GM21717 (cell line): ENCODE measurements around the gene PSAPL1.
"Not testable (repeated sequence)": the region's sequence is repeated elsewhere in the genome, so short reads cannot be mapped to it uniquely, and the experiment has no call there.

Source experiments
- ATAC-seq: cut with Tn5 transposase; IDR thresholded peaks from one replicate; pipeline ENCODE4 v1.9.1; 2021; ENCODE audit warnings: mild to moderate bottlenecking, moderate library complexity; ENCODE audit not compliant: unreplicated experiment

The PSAPL1 gene

GRCh38 chr4:7460566-7460965 lies 25.8 kb upstream of the PSAPL1 start:
- no peak for ATAC-seq

DNA sequence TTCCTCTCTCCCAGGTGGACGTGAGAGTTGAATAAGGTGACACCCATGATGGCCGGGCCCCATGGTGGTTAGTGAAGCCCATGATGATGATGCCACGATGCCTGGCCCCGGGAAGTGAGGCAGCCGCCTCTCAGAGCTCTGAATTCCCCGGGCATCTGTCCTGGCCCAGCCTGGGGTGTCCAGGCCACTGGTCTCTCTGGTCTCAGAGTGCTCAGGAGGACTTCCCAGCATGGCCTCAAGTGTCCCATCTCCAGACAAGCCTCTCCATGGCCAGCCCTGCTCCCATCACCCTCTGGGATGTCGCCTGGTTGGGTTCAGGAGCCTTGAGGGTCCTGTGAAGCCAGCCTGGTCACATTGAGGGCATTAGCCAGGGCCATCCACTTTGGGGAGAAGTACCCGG lies 24.7 kb upstream of the PSAPL1 start:
- ATAC-seq, result no peak

GRCh38 chr4:7458477-7458876 lies 23.7 kb upstream of the PSAPL1 start:
- ATAC-seq, result no peak

DNA sequence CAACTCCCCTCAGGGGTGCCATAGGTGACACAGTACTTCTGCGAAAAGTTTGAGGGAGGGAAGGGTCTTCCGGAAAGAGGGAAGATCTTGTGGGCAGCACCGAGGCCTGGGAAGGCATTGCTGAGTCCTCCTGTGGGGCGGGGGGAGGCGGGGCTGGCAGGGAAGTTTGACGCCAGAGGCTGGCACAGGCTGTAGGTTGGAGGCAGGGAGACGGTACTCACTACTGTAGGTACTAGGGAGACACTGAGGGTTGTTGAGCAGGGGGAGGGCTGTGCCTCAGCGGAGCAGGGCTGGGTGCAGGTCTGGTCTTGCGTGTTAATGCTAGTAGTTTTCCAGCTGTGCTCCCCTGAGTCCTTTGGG lies 23.3 kb upstream of the PSAPL1 start:
- no peak for ATAC-seq

DNA sequence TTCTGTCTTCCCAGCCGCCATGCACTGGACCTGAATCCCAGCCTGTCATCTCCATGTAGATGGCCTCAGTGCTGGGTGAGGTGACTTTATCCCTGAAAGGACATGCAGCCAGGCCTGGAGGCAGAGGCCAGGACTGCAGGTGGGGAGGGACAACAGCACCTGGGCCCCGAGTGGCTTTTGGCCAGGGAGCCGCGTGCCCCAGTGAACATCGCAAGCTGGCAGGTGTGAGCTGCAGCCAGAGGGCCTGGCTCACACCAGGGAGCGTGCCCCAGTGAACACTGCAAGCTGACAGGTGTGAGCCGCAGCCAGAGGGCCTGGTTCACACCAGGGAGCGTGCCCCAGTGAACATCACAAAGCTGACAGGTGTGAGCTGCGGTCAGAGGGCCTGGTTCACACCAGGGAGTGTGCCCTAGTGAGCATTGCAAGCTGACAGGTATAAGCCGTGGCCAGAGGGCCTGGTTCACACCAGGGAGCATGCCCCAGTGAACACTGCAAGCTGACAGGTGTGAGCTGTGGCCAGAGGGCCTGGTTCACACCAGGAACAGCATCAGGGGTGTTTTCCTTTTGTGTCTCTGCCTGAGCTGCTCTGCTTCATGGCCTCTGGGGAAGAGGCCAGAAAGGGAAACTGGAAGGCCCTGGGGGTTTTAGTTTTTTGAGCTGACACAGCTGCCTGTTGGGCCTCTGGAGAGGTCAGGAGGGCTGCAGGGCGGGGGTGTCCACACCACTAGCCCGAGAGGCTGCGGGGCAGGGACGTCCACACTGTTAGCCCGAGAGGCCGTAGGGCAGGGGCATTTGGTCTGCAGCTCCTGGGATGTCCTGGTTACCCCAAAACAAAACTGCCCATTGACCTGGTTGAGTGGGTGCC lies 22.7 kb upstream of the PSAPL1 start:
- ATAC-seq, result no peak

DNA sequence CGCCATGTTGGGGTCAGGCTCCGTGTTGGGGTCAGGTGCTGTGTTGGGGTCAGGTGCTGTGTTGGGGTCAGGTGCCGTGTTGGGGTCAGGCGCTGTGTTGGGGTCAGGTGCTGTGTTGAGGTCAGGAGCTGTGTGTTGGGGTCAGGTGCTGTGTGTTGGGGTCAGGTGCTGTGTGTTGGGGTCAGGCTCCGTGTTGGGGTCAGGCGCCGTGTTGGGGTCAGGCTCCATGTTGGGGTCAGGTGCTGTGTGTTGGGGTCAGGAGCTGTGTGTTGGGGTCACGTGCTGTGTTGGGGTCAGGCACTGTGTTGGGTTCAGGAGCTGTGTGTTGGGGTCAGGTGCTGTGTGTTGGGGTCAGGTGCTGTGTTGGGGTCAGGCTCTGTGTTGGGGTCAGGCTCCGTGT lies 18.1 kb upstream of the PSAPL1 start:
- ATAC-seq, result not testable (repeated sequence)

- no peak for ATAC-seq
Measured at GRCh38 chr4:7451800-7452199, 17.1 kb upstream of the PSAPL1 start.

- ATAC-seq, result no peak
Measured at GRCh38 chr4:7451434-7451789, 16.7 kb upstream of the PSAPL1 start.

- no peak for ATAC-seq
Measured at GRCh38 chr4:7450775-7451433, 16.2 kb upstream of the PSAPL1 start.

DNA sequence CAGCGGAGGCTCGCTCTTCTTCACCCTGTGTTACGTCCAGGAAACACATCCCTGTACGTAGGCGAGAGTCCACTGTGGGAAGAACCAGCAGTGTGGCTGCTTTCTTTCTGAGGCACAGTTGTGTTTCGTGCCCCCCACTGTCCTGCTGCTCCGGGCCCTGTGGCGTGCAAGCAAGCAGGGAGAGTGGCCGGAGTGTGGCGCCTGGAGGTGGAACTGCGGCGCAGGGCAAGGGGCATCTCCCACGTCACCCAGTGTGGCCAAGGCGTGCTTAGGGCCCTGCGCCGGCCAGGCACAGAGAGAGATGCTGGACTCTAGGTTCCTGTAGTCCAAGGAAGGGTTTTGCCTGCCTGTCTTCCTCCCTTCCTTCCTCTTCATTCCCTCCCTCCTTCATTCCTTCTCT lies 13.3 kb upstream of the PSAPL1 start:
- no peak for ATAC-seq

GRCh38 chr4:7447236-7447635 lies 12.5 kb upstream of the PSAPL1 start:
- ATAC-seq, result no peak

- no peak for ATAC-seq
Measured at GRCh38 chr4:7444731-7445130, 10.0 kb upstream of the PSAPL1 start.

DNA sequence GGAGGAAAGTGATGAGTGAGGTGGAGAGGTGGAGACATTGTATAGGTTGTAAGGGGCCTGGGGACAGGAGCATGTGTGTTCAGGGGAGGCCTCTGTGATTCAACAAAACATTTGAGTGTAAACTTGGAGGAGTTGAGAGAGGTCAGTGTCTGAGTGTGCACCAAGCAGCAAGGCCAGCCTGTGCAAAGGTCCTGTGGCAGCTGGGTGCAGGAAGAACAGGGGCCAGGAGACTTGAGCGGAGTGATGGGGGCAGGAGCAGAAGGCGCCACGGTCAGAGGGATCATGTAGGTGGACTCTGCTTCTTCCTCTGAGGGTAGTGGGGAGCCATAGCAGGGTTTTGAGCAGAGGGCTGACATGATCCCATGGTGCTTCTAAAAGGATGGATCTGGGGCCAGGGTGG lies 9.6 kb upstream of the PSAPL1 start:
- ATAC-seq, result no peak

DNA sequence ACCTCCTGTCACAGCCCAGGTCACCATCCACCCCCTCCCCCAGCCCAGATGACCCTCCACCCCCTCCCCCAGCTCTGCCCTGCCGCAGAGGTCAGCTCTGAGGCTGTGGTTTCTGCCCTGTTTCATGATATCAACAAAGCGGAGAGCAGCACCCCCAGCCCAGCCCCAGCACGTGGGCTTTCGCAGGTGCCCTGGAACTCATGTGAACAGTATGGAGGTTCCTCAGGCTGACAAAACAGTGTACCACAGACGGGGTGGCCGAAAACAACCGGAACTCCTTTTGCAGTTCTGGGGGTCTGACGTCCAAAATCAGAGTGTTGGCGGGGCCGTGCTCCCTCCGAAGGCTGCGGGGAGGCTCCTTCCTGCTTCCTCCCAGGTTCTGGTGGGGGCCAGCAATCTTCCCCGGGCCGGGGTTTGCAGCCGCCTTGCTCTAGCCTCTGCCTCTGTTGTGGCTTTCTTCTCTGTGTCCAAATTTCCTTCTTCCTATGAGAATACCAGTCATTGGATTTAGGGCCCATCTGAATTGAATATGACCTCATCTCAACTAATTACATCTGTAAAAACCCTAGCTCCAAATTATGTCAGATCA lies 7.9 kb upstream of the PSAPL1 start:
- no peak for ATAC-seq

DNA sequence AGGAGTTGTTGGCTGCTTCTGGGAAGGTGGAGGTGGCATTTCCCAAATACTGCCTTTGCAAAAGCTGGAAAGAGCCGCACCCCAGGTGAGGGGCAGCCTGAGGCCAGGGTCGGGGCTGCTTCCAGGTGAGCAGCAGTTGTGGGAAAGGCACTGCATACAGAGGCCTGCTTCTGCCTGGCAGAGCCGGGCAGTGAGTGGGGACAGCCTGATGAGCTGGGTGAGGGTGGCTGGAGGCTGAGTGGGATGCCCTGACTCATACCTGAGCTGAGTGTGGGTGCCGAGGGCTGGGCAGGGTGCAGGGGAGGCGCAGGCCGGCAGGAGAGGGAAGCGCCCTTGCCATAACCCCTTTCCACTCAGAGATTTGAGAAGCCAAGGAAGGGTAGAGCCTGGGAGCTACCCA lies 6.5 kb upstream of the PSAPL1 start:
- ATAC-seq, result no peak

DNA sequence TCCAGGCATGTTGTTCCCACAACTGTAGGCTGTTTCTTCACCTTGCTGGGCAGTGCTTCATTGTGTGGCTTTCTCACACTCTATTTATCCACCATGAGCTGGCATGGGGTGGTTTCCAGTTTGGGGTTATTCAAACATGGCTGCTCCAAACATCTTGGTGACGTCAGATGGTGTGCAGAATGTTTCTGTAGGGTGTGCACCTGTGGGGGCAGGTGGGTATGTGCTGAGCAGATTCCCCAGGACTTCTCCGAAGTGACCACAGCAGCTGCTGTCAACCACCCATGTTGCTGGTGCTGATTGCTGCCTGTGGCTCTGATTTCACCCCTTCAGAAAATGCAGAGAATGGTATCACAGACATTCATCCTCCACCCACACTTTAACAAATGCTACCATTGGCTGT lies 5.0 kb upstream of the PSAPL1 start:
- ATAC-seq, result no peak

GRCh38 chr4:7436256-7436655 lies 1.5 kb upstream of the PSAPL1 start:
- ATAC-seq, result no peak

DNA sequence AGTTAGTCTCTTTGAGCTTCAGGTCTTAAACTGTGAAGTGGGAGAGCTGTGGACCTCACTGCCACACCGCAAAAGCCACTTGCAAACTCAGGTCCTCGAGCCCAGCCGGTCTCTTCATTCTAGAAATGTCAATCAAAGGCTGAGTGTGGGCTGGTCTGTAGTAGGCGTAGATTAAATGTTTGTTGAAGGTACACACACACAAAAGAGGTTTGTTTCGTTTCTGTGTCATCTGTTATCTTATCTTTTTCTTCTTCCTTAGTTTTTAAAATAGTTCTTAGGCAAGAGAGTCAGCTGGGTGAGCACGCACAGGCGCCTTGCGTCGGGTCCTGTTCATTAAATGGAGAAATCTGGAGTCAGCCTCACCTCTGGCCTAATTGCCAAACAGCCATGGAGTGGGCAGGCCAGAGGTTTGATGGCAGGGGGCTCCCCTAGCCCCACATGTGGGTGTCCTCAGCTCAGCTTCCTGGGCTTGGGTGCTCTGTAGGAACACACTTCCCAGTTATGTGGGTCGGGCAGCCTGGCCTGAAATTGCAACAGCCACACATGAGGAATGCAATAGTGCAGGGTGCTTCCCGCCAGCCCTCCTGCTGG lies 836 bp upstream of the PSAPL1 start:
- ATAC-seq, result no peak

- ATAC-seq, result no peak
Measured at GRCh38 chr4:7434141-7434765, 477 bp downstream of the PSAPL1 start.

DNA sequence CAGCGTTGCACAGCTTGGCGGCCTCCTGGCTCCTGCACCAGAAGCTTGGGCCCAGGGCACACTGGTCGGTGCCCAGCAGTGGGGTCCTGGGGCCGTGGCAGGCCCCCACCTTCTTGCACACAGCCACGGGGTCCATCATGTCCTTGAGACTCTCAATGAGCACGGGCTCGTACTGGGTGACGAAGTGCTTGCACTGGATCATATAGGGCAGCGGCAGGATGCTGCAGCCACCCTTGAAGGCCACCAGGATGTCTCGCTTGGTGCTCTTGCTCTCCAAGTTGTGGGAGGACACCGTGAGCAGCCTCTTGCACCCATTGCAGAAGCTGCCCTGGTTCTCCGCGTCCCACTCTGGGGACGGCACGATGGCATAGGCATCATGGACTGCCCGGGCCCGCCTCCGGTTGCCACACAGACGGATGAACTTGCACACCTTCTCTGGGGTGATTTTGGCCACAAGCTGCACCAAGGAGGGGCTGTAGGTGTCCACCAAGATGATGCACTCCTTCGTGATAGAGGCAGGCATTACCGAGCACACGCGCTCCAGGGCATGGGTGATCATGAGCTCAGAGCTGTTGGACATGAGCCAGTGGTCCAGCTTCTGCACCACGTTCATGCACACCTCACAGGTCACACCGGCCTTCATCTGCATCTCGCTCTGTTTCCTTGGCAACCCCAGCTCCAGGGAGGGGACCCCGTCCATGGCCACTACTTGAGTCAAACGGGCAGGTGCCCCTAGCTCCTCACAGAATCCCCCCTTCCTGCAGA lies 1.2 kb downstream of the PSAPL1 start:
- no peak for ATAC-seq
